Stimulated activated CD4-positive, alpha-beta T cell treated with anti-CD3 and anti-CD28 coated beads, Interleukin-1b, Interleukin-23, amount 100 ng/mL, for 1 hour (primary cell): Measurements from ENCODE around the gene ELK3.

ENCODE experiments used
- DNase-seq, 2 donors: peaks; one replicate each; pipeline ENCODE4 v3.0.0-alpha.2; 2020; ENCODE audit warnings: low read depth in 2 of 2

ELK3 gene

DNA sequence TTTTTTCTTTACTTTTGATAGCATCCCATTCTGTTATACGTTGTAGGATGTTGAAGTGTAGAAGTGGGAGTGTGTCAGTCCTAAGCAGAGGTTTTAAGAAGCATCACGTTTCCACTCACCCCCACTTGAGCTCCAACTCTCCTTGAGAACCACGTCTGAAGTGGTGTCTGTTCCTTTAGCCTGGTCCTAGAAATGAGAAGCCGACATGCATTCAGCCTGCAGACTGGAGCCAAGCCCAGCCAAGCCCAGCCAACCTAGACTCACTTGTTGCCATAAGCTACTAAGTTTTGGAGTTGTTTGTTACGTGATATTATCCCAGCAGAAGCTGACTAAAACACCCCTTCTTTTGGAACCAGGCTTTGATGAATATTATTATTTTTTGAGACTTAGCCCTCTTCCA, 4.4 kb upstream of the ELK3 start:
- no peak for DNase-seq

DNA sequence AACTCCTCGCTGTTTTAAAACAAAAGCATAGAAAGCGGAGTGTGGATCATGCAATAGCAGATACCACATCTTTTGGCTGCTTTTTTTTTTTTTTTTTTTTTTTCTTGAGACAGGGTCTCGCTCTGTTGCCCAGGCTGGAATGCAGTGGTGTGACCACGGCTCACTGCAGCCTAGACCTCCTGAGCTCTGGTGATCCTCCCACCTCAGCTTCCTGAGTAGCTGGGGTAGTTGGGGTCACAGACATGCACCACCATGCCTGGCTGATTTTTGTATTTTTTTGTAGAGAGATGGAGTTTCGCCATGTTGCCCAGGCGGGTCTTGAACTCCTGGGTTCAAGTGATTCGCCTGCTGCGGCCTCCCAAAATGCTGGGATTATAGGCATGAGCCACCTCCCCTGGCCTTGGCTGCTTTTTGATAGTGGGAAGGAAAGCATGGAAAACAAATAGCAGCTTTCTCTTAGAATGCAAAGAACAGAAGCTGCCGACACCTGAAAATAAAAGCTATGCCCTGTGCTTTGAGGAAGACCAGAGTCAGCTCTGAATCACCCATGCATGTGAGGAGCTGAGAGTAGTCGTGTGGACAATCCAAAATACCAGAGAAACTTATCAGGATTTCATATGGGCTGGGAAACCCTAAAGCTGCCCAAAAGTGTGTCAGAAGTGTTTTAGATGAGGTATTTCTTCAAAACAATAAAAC, 3.6 kb upstream of the ELK3 start:
- no peak for DNase-seq

DNA sequence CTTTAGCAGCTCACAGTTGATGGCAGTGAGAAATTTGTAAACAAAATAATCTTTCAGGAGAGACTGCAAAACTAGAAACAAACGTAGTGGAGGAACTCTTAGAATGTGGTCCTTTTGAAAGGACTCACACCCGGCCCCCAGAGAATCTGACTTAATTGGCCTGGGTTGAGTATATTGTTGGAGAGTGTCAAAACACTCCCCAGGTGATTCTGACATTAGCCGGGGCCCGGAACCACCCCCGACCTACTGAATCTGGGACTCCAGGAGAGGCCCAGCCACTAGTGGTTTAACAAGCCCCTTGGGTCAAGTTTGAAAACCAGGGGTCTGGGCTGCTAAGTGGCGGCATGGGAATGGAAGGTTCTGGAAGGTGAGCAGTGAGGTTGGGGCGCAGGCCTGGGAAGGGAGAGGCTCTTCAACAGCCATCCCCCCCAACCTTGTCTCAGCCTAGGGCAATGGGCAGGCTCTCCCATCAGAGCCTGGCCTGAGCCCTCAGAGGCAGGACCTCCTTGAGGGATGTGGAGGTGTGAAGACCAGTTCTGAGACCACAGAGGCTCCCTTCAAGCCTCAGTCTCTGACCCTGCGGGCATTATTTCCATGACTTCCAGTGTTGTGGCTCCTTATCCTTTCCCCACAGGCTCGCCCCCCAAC, 1.1 kb upstream of the ELK3 start:
- no peak for DNase-seq

DNA sequence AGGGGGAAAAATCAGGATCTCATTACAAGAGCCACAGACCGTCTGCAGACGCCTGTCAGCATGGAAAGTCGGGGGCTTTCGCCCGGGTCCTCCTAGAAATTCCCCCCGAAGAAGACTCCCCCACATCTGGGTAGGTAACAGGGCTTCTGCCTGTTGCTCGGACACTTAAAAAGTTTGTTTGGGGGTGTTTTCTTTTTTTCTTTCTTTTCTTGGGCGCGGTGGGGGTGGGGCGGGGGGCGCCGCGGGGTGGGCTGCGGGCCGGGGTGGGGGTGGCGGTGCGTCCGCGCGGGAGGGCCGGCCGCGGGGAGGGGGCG, 358 bp downstream of the ELK3 start:
- no peak for DNase-seq

DNA sequence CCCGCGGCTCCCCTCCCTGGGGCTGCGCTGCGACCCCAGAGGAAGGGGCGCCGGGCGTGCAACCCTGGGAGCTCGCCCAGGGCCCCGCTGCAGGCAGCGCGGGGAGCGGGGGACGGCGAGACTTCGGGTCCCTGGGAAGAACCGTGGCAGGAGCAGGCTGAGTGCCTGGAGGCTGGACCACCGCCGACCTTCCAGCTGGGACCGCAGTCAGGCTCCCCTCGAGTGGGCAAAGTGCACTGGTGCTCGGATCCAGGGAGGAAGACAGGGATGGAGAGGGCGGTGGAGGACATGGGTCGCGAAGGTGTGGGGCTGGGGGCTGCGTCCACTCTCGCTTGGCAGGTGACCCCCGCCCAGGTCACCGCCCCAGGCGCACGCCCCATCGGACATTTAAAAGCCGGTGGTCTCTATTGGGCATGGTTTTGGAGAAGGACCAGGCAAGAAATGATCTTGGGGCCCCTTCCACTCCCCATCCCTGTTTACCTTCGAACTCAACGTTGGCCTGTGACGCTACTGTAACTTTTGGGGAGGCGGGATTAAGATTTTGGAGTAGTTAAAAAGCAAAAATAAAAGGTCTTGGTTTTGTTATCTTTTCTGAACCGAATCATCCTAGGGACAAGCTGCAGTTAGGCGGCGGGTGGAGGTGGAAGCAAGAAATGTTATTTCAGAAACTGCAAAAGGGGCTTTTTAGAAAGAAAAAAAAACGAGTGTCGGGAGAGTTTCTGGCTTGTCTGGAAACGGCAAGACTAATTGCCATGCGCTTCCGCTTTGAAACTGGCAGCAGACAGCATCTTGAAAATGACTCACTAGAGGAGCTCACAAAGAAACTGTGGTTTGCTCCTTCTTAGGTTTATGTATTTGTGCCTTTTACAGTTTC, 1.0 kb downstream of the ELK3 start:
- DNase-seq = peak; percentile 39 to 46

DNA sequence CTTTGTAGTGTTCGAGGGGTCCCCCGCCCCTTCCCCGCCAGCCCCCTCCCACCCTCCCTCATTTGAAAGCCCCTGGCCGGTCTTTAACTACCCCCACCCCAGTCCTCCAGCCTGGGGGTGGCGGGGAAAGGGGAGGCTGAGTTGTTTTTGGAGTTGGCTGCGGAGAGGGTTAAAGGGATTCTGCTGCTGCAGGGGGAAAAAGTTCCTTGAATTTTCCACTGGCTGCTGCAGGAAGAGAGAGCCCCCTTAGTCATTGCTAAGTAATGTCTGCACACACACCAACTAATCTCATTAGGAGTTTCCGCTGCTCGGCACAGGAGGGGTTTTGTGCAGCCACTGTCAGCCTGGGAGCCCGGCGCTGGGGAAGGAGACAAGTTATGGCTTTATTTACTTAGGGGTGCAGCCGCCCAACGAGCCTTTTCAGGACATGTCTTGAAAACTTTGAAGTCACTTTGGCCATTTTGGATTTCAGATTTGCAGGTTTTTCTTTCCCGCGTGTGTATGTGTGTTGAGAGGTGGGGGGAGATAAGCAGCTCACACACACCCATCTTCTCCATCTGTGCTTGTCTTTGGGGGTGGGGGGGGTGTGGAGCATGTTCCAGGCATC, 1.8 kb downstream of the ELK3 start:
- DNase-seq = peak in 1 of 2 donors; percentile 26

DNA sequence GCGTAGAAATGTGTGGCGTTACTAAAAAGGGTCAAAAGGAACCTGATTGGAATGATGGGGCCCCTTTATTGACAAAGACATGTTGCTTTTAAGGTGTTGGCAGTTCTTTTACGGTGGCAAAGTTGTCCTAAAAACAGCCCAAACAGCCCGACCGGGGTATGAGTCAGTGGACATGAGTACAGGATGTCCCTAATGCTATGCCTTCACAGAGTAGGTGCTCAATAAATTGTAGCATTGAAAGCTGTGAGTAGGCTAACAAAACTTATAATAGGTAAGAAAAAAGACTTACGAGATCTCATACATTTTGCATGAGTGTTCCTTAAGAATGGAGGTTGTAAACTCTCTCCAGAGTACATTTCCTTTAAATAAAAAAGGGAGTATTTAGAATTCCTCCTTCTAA, 2.6 kb downstream of the ELK3 start:
- no peak for DNase-seq

DNA sequence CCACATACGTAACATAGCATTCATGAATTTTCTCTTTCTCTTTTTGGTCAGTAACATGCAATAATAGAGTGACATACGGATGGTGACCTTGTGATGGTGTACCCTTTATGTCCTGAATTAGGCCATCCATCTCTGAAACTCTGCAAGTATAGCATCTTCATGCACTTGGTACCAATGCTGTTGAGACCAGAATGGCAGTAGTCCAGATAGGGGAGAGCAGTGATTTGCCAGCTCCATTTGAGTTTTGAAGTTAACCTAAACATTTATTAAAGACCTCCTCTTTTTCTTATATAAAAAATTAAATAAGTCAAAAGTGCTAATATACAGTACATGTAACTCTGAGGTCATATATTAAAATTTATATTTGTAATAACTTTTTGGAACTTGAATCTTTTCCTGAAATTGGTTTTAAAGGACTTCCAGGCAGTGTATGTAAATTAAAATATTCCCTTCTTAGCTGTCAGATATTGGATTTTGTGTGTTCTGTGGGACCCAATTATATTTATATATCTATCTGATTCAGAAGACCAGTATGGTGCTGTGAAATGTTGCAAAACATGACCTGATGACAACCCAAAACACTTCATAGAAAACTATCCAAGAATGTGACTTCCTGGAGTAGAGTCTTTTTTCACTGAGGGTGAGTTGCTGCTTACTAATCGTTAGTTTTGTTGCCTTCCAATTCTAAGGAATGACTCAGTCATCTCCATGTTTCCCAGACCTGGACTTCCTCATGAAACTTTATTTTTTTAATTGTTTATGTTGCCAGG, 3.5 kb downstream of the ELK3 start:
- no peak for DNase-seq

DNA sequence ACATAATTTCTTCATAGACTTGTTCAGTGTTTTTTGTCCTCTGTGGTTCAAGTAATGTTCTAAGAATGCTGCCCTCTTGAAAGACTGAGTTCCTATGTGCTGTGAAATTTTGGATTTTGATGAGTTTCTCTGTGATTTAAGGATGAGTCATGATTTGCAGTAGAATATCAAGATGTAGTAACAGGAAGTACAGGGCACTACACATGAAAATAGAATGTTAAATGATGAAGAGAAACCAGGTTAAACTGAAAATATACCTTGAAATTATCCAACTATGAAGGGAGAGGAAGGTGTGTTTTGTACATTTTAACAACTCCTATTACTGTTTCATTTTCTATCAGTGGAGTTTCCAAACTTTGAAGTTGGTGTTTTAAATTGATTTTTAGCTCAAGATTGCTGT, 4.8 kb downstream of the ELK3 start:
- no peak for DNase-seq

DNA sequence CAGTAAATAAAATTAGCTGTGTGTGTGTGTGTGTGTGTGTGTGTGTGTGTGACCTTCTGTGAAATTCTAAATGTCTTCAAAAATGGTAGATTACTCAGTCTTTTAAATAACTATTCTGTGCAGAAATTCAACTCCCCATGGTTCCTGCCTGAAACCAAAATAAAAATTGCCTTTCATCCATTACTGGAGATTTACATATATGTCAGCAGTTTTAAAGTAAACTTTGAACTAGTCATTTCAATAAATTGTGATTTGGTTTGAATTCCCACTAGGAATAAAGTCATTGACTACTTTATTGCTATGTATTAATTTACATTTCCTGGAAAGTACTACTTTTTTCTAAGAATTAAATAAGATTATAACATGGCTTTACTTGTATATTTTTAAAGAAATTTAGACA, 5.3 kb downstream of the ELK3 start:
- no peak for DNase-seq

DNA sequence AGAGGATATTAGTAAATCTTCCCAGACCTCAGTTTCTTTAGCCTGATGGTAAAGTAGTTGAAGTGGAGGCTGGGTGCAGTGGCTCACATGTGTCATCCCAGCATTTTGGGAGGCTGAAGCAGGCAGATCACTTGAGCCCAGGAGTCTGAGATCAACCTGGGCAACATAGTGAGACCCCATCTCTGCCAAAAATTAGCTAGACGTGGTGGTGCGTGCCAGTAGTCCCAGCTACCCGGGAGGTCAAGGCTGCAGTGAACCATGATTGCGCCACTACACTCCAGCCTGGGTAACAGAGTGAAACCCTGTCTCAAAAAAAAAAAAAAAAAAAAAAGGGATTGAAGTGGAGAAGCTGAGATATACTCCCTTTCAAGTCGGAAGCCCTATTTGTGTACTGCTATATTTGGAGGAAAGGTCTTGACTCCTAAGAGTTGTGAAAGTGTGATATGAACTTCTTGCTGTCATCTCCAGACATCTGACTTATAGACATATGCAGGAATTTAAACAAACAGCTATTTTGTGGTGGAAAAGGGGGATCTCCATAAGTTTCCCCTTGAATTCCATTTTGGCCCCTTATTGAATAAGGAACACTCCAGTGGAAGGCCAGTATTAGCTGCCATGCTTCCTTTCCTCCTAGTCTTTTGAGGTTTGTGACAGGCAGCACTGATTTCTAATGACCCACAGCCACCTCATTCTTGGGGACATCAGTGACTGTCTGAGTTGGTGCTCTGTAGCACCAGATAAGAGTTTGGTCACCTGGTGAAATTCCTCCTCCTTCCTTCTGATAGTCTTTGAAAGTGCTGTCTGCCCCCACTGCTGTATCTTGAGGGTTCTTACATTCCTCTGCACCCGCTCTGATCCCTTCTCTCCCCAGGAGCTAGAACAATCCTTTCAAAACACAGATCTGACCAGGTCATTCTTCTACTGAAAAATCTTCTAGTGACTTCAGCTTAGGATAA, 7.4 kb downstream of the ELK3 start:
- no peak for DNase-seq

DNA sequence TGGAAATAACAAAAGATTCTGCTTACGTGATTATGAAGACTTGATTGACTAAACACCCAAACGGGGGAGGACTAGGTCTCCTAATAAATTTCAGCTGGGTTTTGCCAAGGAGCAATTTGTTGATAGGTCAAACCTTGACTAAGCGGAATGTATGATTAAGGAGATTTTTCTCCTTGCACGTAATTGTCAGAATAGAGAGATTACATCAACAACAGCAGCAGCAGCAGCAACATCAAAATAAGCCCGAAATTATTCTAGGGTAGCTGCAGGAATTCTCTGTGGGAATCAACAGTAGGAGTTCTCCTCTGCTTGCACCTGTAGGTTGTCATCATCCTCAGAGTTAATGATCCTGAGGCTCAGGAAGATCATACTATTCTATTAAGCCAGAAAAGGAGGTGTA, 10.2 kb downstream of the ELK3 start:
- DNase-seq = no peak

DNA sequence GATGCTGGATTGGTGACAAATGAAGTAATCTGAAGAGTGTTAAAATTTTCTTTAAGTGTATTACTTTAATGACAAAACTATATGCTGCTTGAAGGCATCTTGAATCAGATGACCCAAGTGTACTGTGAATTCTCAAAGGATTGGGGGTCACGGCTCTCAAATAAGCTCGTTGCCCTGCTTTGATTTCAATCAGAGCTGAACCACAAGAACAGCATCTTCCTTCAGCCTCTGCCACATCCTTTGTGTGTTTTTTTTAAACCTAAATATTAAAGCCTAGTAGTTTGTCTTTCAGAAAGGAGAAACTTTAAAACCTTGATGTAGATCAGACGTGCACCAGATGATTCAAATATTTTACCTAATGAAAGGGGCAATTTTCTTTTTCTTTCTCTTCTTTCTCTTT, 11.7 kb downstream of the ELK3 start:
- no peak for DNase-seq

DNA sequence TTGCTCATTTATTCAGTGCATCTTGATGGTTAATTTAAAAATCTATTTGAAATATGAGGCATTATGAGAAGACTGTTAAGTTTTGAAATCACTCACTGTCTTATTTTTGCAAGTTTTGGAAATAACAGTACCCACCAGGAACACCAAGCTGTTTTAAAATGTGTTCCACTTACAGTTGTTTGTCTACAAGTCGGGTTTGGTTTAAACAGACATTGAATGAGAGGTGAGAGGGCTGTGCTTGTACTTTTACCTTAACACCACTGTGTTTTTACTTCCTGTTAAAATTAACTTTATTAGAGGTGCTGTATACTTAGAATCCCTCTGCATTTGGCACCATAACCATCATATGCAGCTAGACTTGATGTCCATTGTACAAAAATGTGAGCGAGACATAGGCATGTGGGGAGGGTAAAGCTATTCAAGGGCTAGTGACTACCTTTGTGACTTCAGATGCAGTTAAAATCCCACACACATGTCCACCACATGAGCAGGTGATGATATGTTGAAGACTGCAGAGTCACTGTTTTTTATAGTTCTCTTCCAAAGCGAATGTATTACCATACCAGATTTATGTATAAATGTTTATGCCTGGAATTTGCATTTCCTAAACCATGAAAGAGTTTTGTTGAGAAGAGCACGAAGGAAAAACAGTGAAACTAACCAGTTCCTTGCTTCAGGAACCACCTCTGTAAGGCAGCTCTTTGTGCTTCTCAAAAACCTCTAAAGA, 12.9 kb downstream of the ELK3 start:
- DNase-seq = no peak

DNA sequence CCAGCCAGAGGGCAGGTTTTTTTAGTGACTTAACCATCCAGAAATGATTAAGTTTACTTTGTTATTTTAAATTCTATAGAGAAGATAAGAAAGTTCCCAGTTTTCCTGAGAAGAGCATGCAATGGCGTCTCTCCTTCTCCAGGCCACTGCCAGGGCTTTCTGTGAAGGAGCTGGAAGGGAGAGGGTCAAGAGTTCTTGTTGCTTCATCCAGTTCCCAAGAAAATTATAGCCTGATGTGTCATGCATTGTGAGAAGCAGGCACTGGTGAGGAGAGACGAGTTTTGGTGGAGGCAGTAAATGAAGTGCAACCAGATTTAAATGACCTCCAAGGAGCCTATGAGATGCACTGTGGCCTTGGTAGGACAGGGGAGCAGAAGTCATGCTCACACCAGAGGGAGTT, 14.2 kb downstream of the ELK3 start:
- no peak for DNase-seq

DNA sequence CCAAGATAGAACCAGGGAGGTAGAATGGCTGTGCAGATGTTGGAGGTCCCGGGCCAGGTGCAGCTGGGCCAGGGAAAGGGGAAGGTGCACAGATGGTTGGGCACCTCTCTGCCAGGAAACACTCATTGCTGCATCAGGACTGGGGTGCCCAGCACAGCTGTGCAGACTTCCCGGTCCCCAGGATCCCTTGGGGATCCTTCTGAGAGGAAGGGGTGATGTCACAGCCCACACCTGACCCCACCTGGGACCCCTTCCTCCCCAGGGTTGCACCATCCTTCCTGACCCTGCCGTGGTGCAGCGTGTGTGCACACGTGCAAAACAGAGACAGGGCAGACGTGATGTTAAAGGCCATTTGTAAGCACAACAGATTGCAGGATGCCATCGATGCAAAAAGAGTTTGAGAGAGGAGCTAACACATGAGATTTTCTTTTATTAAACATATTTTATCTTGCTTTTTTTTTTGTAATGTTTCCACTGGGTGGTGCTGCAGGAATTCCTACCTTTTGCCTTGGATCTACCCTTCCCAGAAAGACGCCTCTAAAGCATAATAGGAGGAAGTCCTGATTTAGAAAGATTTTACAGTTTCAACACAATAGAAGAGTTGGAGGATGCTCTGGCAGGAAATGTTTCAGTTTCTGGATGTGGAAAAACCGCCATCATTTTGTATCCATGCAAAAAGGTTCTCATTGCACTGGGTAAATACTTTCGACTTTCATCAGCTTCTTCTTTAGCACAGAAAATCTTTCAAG, 14.8 kb downstream of the ELK3 start:
- DNase-seq = no peak

DNA sequence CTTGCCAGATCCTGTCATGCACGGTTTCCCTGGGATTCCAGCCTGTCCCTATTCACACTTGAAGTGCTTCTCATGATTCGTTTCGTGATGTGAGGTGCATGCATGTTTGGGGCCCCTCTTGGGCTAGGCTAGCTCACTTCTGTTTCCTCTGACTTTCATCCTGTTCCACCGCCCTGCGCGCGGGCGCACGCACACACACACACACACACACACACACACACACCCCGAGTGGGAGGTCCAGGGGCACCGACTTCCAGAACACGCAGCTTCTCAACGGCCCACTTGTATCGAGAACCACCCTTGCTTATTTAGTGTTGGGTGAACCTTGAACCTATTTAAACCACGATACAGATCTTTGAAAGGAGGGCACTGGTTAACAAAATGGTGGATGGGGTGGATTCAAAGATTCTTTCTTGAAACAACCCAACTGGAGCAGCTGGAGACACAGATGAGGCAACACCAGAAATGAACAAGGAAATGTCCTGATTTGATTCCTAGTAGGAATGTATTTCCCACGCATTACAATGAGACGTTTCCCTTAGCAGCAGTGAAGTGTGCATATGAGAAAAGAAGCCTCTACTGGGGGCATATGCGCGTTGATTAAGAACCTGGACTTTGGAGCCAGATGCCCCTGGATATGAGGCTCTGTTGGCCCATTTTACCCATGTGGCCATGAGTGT, 16.3 kb downstream of the ELK3 start:
- peak in 1 of 2 donors; percentile 21 for DNase-seq

DNA sequence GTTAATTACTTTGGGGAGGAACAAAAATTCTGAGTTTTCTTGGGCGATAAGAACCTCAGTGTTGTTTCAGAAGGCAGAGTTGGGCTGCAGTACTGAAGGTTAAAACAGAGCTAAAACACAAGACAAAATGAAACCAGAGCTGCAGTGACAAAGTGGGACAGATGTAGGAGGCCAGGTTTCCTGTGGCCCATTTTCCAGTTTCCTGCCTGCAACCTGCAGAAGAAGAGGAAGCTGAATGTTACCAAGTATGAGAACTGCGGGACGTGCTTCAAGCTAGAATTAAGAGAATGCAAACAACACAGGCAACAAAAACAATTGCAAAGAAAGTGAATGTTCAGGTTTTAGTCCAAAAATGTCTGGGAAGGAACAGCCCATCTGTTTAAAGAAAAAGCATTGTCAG, 17.8 kb downstream of the ELK3 start:
- no peak for DNase-seq
